ENCODE data around the gene FAM167B. TPM values are rescaled to one million over a fixed set of nuclear protein-coding genes. Genes with fewer than 3 reads are reported as not detected.

FAM167B gene
- total and polyA plus RNA-seq, 2 donors (not counting 1 experiment from before 2014, with no cell fraction given) = 1.1 to 5.4 TPM

DNA sequence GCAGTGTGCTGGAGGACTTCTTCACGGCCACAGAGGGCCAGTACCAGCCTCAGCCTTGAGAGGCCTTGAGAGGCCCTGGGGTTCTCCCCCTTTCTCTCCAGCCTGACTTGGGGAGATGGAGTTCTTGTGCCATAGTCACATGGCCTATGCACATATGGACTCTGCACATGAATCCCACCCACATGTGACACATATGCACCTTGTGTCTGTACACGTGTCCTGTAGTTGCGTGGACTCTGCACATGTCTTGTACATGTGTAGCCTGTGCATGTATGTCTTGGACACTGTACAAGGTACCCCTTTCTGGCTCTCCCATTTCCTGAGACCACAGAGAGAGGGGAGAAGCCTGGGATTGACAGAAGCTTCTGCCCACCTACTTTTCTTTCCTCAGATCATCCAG is 38.6 kb downstream of the FAM167B start:
- ATAC-seq (ENCODE audit: low read depth) = no peak
- Histone ChIP-seq H3K79me2 (ENCODE audit: control insufficient read depth, insufficient read depth, low read length) (peaks cover 10% of the 10 kb centered on the region), H3K9ac (ENCODE audit: low read length) (no peak overlapping the region), H3K36me3 (replicated peaks in 1 of 2; ENCODE audit: control extremely low read depth in 1 of 2, control insufficient read depth in 1 of 2, extremely low read depth in 1 of 2, insufficient read depth in 2 of 2, low read length in 1 of 2) (peaks cover 3 to 13% of the 10 kb centered on the region in 2 experiments), H3K4me1 (ENCODE audit: control insufficient read depth in 2 of 2, insufficient read depth in 2 of 2, low read length in 2 of 2) (peaks cover under 1 to 2% of the 10 kb centered on the region in 2 donors), H3K27me3 (replicated peaks in 1 of 4; ENCODE audit: control extremely low read depth in 1 of 4, control insufficient read depth in 3 of 4, insufficient read depth in 4 of 4, low read length in 3 of 4) (no peaks in the 10 kb centered on the region), H3K4me2 (replicated peaks; ENCODE audit: low read depth, low read length, poor library complexity, severe bottlenecking) (no peak overlapping the region), H3K27ac (ENCODE audit: low read length in 2 of 2) (no peak overlapping the region), H3K9me3 (ENCODE audit: control extremely low read depth in 1 of 3, control insufficient read depth in 2 of 3, insufficient read depth in 1 of 3, low read length in 2 of 3) (no peaks in the 10 kb centered on the region), H2AFZ (ENCODE audit: insufficient read depth, low read depth, low read length, poor library complexity, severe bottlenecking) (no peak overlapping the region), H3K4me3 (ENCODE audit: control extremely low read depth in 1 of 5, extremely low read depth in 1 of 5, insufficient read depth in 1 of 5, low read depth in 2 of 5, low read length in 4 of 5) (no peak overlapping the region), H4K20me1 (ENCODE audit: control insufficient read depth, insufficient read depth, low read length, poor library complexity, severe bottlenecking) (no peaks in the 10 kb centered on the region)
- DNase-seq = no peak
- ChIA-PET POLR2A (no interaction called here), CTCF (no interaction called here)
- no peaks in the 10 kb centered on the region for H3K27me3 Mint-ChIP-seq
- TF ChIP-seq, protein P1, sequence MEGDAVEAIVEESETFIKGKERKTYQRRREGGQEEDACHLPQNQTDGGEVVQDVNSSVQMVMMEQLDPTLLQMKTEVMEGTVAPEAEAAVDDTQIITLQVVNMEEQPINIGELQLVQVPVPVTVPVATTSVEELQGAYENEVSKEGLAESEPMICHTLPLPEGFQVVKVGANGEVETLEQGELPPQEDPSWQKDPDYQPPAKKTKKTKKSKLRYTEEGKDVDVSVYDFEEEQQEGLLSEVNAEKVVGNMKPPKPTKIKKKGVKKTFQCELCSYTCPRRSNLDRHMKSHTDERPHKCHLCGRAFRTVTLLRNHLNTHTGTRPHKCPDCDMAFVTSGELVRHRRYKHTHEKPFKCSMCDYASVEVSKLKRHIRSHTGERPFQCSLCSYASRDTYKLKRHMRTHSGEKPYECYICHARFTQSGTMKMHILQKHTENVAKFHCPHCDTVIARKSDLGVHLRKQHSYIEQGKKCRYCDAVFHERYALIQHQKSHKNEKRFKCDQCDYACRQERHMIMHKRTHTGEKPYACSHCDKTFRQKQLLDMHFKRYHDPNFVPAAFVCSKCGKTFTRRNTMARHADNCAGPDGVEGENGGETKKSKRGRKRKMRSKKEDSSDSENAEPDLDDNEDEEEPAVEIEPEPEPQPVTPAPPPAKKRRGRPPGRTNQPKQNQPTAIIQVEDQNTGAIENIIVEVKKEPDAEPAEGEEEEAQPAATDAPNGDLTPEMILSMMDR (IDR thresholded peaks at IDR 0.05) = no peak
- TF ChIP-seq EZH2 (IDR thresholded peaks at IDR 0.05; ENCODE audit: borderline replicate concordance, insufficient read depth, low read depth, low read length, poor library complexity, severe bottlenecking) = no peak
- H3K27ac Mint-ChIP-seq = no peak overlapping the region
- WGBS (ENCODE audit: insufficient coverage) = 100% methylated on average over 1 of the region's 3 CpGs
- no peaks in the 10 kb centered on the region for H3K9me3 Mint-ChIP-seq (ENCODE audit: insufficient read depth)
- intact Hi-C loops (cut with micrococcal nuclease) = no loop called here
- no peak overlapping the region for H3K4me3 Mint-ChIP-seq
- H3K4me1 Mint-ChIP-seq = peaks cover 4% of the 10 kb centered on the region

DNA sequence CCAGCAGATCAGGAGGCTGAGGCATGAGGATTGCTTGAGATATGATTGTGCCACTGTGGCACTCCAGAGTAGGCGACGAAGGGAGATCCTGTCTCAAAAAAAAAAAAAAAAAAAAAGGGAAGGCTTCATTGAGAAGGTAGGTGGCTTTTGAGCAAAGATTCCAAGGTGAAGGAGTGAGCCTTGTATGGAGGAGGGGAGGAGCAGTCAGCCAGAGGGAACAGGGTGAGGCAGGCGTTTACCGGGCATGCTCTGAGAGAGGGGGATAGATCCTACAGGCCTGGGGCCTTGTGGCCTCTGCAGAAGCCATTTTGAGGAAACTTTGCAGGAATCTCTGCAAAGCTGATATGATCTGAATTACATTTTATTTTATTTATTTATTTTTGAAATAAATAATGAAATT is 39.7 kb downstream of the FAM167B start:
- ChIA-PET POLR2A (interaction anchor here (0.6 to 0.7 kb wide), 2 partner anchors 65 to 138 kb away, joined by 3 to 9 read pairs; no protein-coding TSS in a partner anchor), CTCF (interaction anchor here (0.7 kb wide), 1 partner anchor 110 kb away, joined by 3 read pairs; no protein-coding TSS in a partner anchor)
- Mint-ChIP-seq H3K4me3 (no peak overlapping the region), H3K4me1 (peaks cover 11% of the 10 kb centered on the region), H3K27me3 (no peaks in the 10 kb centered on the region), H3K27ac (no peak overlapping the region), H3K9me3 (ENCODE audit: insufficient read depth) (no peaks in the 10 kb centered on the region)
- Histone ChIP-seq H2AFZ (ENCODE audit: insufficient read depth, low read depth, low read length, poor library complexity, severe bottlenecking) (no peak overlapping the region), H3K9ac (ENCODE audit: low read length) (no peak overlapping the region), H4K20me1 (ENCODE audit: control insufficient read depth, insufficient read depth, low read length, poor library complexity, severe bottlenecking) (no peaks in the 10 kb centered on the region), H3K27me3 (replicated peaks in 1 of 4; ENCODE audit: control extremely low read depth in 1 of 4, control insufficient read depth in 3 of 4, insufficient read depth in 4 of 4, low read length in 3 of 4) (no peaks in the 10 kb centered on the region), H3K79me2 (ENCODE audit: control insufficient read depth, insufficient read depth, low read length) (peaks cover 21% of the 10 kb centered on the region), H3K27ac (ENCODE audit: low read length in 2 of 2) (no peak overlapping the region), H3K9me3 (ENCODE audit: control extremely low read depth in 1 of 3, control insufficient read depth in 2 of 3, insufficient read depth in 1 of 3, low read length in 2 of 3) (no peaks in the 10 kb centered on the region), H3K36me3 (replicated peaks in 1 of 2; ENCODE audit: control extremely low read depth in 1 of 2, control insufficient read depth in 1 of 2, extremely low read depth in 1 of 2, insufficient read depth in 2 of 2, low read length in 1 of 2) (peaks cover 3 to 10% of the 10 kb centered on the region in 2 experiments), H3K4me2 (replicated peaks; ENCODE audit: low read depth, low read length, poor library complexity, severe bottlenecking) (no peak overlapping the region), H3K4me3 (ENCODE audit: control extremely low read depth in 1 of 5, extremely low read depth in 1 of 5, insufficient read depth in 1 of 5, low read depth in 2 of 5, low read length in 4 of 5) (no peak overlapping the region), H3K4me1 (ENCODE audit: control insufficient read depth in 2 of 2, insufficient read depth in 2 of 2, low read length in 2 of 2) (peaks cover 9 to 13% of the 10 kb centered on the region in 2 donors)
- ATAC-seq (ENCODE audit: low read depth) (no peak), DNase-seq (no peak)
- 93% methylated on average over 2 of the region's 4 CpGs for WGBS (ENCODE audit: insufficient coverage)
- intact Hi-C loops (cut with micrococcal nuclease) = no loop called here
- TF ChIP-seq, protein P1 (IDR thresholded peaks at IDR 0.05) = no peak
- no peak for TF ChIP-seq EZH2 (IDR thresholded peaks at IDR 0.05; ENCODE audit: borderline replicate concordance, insufficient read depth, low read depth, low read length, poor library complexity, severe bottlenecking)

All from B cell (primary cell).